BJ (cell line): Measurements from ENCODE around the gene THOP1. TPM values are rescaled to one million over a fixed set of nuclear protein-coding genes. Genes with fewer than 3 reads are reported as not detected.

Experiments
- CTCF ChIA-PET: fragments of 350-600 bp; formaldehyde crosslinking; extraction: SDS; loops from one replicate; lab custom pipeline; 2021; ENCODE audit warnings: antibody characterized with exemption, inconsistent platforms; lab: Yijun Ruan, JAX
- POLR2A ChIA-PET: fragments of 300-600 bp; sonication (Branson Sonifier 250); formaldehyde crosslinking; extraction: SDS; loops from one replicate; lab custom pipeline; 2021; ENCODE audit warnings: antibody characterized with exemption; lab: Charles Lee
- DNase-seq: peaks from one replicate; pipeline ENCODE4 v3.0.0-alpha.2; 2011; ENCODE audit warnings: low read depth
- H3K27me3 ChIP-seq: 2 replicates; pipeline ENCODE4 v1.6.0; 2011; ENCODE audit warnings: low read length; ENCODE audit not compliant: control insufficient read depth, insufficient read depth
- H3K36me3 ChIP-seq: 2 replicates; pipeline ENCODE4 v1.5.1; 2011; ENCODE audit warnings: low read length; ENCODE audit not compliant: control insufficient read depth, insufficient read depth
- H3K4me3 ChIP-seq: 2 replicates; pipeline ENCODE4 v1.5.1; 2011; ENCODE audit warnings: low read depth, mild to moderate bottlenecking, control low read depth, low read length
- CTCF ChIP-seq: IDR thresholded peaks from 2 replicates; pipeline ENCODE4 v1.5.1; 2011; ENCODE audit warnings: low read depth, mild to moderate bottlenecking, control low read depth, inconsistent platforms, low read length, moderate library complexity; ENCODE audit not compliant: insufficient read depth
- polyA plus RNA-seq: library from polyadenylated mRNA; depleted of rRNA; stranded (reverse); fragments of >200 nt; gene quantifications from 2 replicates; pipeline ENCODE4 v1.2.3, GENCODE V29; 2011

Gene THOP1
- polyA plus RNA-seq, 1 experiment = 71.7 TPM

DNA sequence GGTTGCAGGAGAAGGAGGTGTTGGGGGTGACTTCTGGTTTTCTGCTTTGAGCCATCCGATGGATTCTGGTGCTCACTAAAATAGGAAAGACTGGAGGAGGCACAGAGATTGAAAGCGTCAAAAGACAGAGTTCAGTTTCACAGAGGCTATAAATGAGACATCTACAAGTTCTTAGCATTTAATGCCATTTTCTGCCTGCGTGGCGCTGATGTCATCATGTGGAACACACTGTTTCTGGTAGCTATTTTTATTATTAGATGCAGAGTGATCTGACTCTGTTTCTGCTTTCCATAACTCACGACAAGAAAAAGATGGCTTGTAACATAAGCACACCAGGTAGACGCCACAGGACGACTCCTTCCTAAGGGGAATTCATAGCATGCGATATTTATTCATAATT is 42.2 kb upstream of the THOP1 start:
- DNase-seq = no peak
- Histone ChIP-seq H3K27me3 (no peaks in the 10 kb centered on the region), H3K36me3 (no peaks in the 10 kb centered on the region), H3K4me3 (no peak overlapping the region)
- TF ChIP-seq CTCF = no peak
- POLR2A ChIA-PET = no interaction called here
- CTCF ChIA-PET = interaction anchor here (1.3 to 12.6 kb wide), 2 partner anchors 40 to 94 kb away, joined by 3 to 244 read pairs; partner anchors contain the start of gene SGTA

- TF ChIP-seq CTCF = no peak
- CTCF ChIA-PET = interaction anchor here (0.6 to 12.6 kb wide), 3 partner anchors 39 to 95 kb away, joined by 3 to 244 read pairs (median 3); partner anchors contain the start of gene SGTA
- Histone ChIP-seq H3K27me3 (no peaks in the 10 kb centered on the region), H3K4me3 (no peak overlapping the region), H3K36me3 (no peaks in the 10 kb centered on the region)
- no peak for DNase-seq
- POLR2A ChIA-PET = no interaction called here
Observed at GRCh38 chr19:2744113-2744512, 41.2 kb upstream of the THOP1 start.

- CTCF ChIA-PET = interaction anchor here (0.7 to 12.6 kb wide), 2 partner anchors 27 to 98 kb away, joined by 3 to 244 read pairs; no protein-coding TSS in a partner anchor
- no peak for TF ChIP-seq CTCF
- H3K27me3 ChIP-seq = no peaks in the 10 kb centered on the region
- DNase-seq = no peak
- H3K36me3 ChIP-seq = no peaks in the 10 kb centered on the region
- POLR2A ChIA-PET = no interaction called here
- no peak overlapping the region for H3K4me3 ChIP-seq
Observed at GRCh38 chr19:2747349-2747748, 38.0 kb upstream of the THOP1 start.

GRCh38 chr19:2750808-2751437 is 34.4 kb upstream of the THOP1 start:
- DNase-seq = no peak
- POLR2A ChIA-PET = no interaction called here
- Histone ChIP-seq H3K36me3 (peaks cover 8% of the 10 kb centered on the region), H3K27me3 (no peaks in the 10 kb centered on the region), H3K4me3 (no peak overlapping the region)
- CTCF ChIA-PET = interaction anchor here (0.8 to 12.6 kb wide), 6 partner anchors 9 to 102 kb away, joined by 3 to 244 read pairs (median 8); no protein-coding TSS in a partner anchor
- TF ChIP-seq CTCF = no peak

- no peak overlapping the region for H3K4me3 ChIP-seq
- no peak for TF ChIP-seq CTCF
- ChIA-PET POLR2A (no interaction called here), CTCF (interaction anchor here (1.4 to 12.6 kb wide), 2 partner anchors 102 to 115 kb away, joined by 10 to 244 read pairs; no protein-coding TSS in a partner anchor)
- DNase-seq = no peak
- H3K36me3 ChIP-seq = peaks cover 8% of the 10 kb centered on the region
- H3K27me3 ChIP-seq = no peaks in the 10 kb centered on the region
Observed at GRCh38 chr19:2751438-2751830, 33.9 kb upstream of the THOP1 start.
